ENCODE measurements around the gene GDPD3.

GDPD3 gene

GRCh38 chr16:30095166-30096078 lies 17.9 kb downstream of the GDPD3 start:
- no peak for DNase-seq (ENCODE audit: low read depth)

GRCh38 chr16:30094541-30095165 lies 18.7 kb downstream of the GDPD3 start:
- DNase-seq (ENCODE audit: low read depth) = no peak

GRCh38 chr16:30092373-30093010 lies 20.8 kb downstream of the GDPD3 start:
- DNase-seq (ENCODE audit: low read depth) = no peak

GRCh38 chr16:30091474-30092372 lies 21.6 kb downstream of the GDPD3 start, which contains the start of gene TBX6:
TBX6 (minus strand) TSS chr16:30091924; CDS start chr16:30091193, 731 bp downstream.
- DNase-seq (ENCODE audit: low read depth) = peak; percentile 49

- no peak for DNase-seq (ENCODE audit: low read depth)
These were observed 22.6 kb downstream of the GDPD3 start for GRCh38 chr16:30090610-30091331.

GRCh38 chr16:30088832-30089624 lies 24.3 kb downstream of the GDPD3 start:
- no peak for DNase-seq (ENCODE audit: low read depth)

GRCh38 chr16:30088237-30088831 lies 25.0 kb downstream of the GDPD3 start:
- no peak for DNase-seq (ENCODE audit: low read depth)

GRCh38 chr16:30087181-30087898 lies 26.0 kb downstream of the GDPD3 start:
- DNase-seq (ENCODE audit: low read depth) = no peak

GRCh38 chr16:30086291-30087140 lies 26.8 kb downstream of the GDPD3 start:
- DNase-seq (ENCODE audit: low read depth) = no peak

GRCh38 chr16:30085820-30086219 lies 27.5 kb downstream of the GDPD3 start:
- no peak for DNase-seq (ENCODE audit: low read depth)

- no peak for DNase-seq (ENCODE audit: low read depth)
These were observed 28.1 kb downstream of the GDPD3 start for GRCh38 chr16:30085247-30085646.

- no peak for DNase-seq (ENCODE audit: low read depth)
These were observed 28.5 kb downstream of the GDPD3 start for GRCh38 chr16:30084816-30085159.

GRCh38 chr16:30084096-30084815 lies 29.1 kb downstream of the GDPD3 start:
- no peak for DNase-seq (ENCODE audit: low read depth)

- no peak for DNase-seq (ENCODE audit: low read depth)
These were observed 29.9 kb downstream of the GDPD3 start for GRCh38 chr16:30083216-30084055.

- DNase-seq (ENCODE audit: low read depth) = no peak
These were observed 30.7 kb downstream of the GDPD3 start for GRCh38 chr16:30082545-30083090.

GRCh38 chr16:30079480-30079879 lies 33.9 kb downstream of the GDPD3 start:
- no peak for DNase-seq (ENCODE audit: low read depth)

Measured in GM04503 (cell line).